Mononuclear cell (primary cell): ENCODE measurements around the gene RNF187. TPM values are rescaled to one million over a fixed set of nuclear protein-coding genes. Genes with fewer than 3 reads are reported as not detected.
"Not testable (repeated sequence)": the region's sequence is repeated elsewhere in the genome, so short reads cannot be mapped to it uniquely, and the experiment has no call there.

Experiments used
- H3K27me3 ChIP-seq: 2 replicates; pipeline ENCODE4 v1.6.0; 2011; ENCODE audit warnings: low read length, control low read depth; ENCODE audit not compliant: insufficient read depth
- H3K4me1 ChIP-seq: 2 replicates; pipeline ENCODE4 v1.5.1; 2011; ENCODE audit warnings: mild to moderate bottlenecking, low read length, control low read depth; ENCODE audit not compliant: insufficient read depth
- H3K4me3 ChIP-seq: 2 replicates; pipeline ENCODE4 v1.5.1; 2011; ENCODE audit warnings: mild to moderate bottlenecking, low read length, moderate library complexity
- H3K9me3 ChIP-seq: 2 replicates; pipeline ENCODE4 v1.5.1; 2011; ENCODE audit warnings: low read depth, mild to moderate bottlenecking, control low read depth, low read length
- total RNA-seq: library from RNA; depleted of rRNA; stranded (reverse); fragments of >200 nt; gene quantifications from one replicate; pipeline ENCODE4 v1.2.3, GENCODE V29; 2012

RNF187 gene
- total RNA-seq, 1 donor = 13.7 TPM

- no peak overlapping the region for H3K4me3 ChIP-seq
- peaks cover 22% of the 10 kb centered on the region for H3K27me3 ChIP-seq
- H3K4me1 ChIP-seq = peaks cover 38% of the 10 kb centered on the region
- no peaks in the 10 kb centered on the region for H3K9me3 ChIP-seq
These were observed 31.5 kb upstream of the RNF187 start for GRCh38 chr1:228455715-228456114.

DNA sequence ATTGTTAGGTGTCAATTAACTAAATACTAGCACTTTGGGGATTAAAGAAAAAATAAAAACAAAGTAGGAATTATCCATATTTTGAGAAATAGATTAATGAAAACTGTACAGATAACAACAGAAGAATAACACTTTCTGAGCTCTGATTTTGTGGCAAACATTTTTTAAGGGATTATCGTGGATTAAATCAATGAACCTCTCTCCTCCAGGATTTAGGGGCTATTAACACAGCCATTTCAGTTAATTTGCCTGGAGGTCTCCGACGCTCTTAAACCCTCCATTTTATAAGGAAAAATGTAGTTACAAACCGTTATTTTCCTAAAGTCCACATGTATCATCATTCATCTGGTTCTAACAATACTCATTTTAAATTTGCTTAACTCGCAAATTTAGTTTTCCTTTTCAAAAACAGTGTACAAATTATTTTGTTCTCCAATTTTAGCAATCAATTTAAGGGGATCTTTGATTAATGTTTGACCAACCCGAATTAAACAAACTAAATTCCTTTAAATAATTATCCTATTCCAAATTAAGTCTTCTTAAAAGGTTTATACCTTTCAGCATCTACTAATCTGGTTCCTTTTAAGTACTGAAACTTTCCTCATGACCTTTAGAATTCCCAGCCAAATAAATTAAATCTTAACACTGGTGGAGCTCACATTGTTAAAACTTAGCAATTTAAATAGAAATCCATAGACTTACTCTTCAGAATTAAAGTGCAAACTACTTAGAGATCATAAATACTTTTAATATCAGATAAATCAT is 30.7 kb upstream of the RNF187 start:
- Histone ChIP-seq H3K27me3 (peaks cover 29% of the 10 kb centered on the region), H3K4me1 (peaks cover 38% of the 10 kb centered on the region), H3K4me3 (peak overlapping the region; percentile 47), H3K9me3 (no peaks in the 10 kb centered on the region)

- H3K4me3 ChIP-seq = peak overlapping the region; percentile 47
- H3K4me1 ChIP-seq = peaks cover 38% of the 10 kb centered on the region
- no peaks in the 10 kb centered on the region for H3K9me3 ChIP-seq
- peaks cover 35% of the 10 kb centered on the region for H3K27me3 ChIP-seq
These were observed 30.2 kb upstream of the RNF187 start for GRCh38 chr1:228457017-228457395.

DNA sequence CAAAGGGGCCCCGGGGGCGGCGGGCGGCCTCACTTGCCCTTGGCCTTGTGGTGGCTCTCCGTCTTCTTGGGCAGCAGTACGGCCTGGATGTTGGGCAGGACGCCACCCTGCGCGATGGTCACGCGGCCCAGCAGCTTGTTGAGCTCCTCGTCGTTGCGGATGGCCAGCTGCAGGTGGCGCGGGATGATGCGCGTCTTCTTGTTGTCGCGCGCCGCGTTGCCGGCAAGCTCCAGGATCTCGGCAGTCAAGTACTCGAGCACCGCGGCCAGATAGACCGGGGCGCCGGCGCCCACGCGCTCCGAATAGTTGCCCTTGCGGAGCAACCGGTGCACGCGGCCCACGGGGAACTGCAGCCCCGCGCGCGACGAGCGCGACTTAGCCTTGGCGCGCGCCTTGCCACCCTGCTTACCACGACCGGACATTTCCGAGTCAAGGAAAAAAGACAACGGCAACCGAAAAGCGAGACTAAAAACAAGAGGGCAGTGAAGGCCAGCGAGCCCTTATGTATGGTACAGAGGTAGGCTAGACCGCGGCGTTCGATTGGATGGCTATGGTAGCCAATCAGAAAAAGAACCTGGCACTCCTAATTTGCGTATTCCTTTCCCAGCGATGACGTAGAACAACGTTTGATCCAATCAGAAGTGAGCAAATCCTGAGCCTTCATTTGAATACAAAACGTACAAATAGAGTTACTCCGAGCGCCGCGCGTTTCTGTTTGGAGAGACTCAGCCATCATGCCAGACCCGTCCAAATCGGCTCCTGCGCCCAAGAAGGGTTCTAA is 29.6 kb upstream of the RNF187 start:
- peaks cover 38% of the 10 kb centered on the region for H3K4me1 ChIP-seq
- H3K9me3 ChIP-seq = no peaks in the 10 kb centered on the region
- peak overlapping the region; percentile 47 for H3K4me3 ChIP-seq
- peaks cover 39% of the 10 kb centered on the region for H3K27me3 ChIP-seq

- H3K4me1 ChIP-seq = peaks cover 51% of the 10 kb centered on the region
- no peaks in the 10 kb centered on the region for H3K9me3 ChIP-seq
- H3K4me3 ChIP-seq = peak overlapping the region; percentile 47
- H3K27me3 ChIP-seq = peaks cover 54% of the 10 kb centered on the region
These were observed 27.8 kb upstream of the RNF187 start for GRCh38 chr1:228459091-228459993.

GRCh38 chr1:228460821-228461220 is 26.4 kb upstream of the RNF187 start:
- peaks cover 61% of the 10 kb centered on the region for H3K27me3 ChIP-seq
- peaks cover 61% of the 10 kb centered on the region for H3K4me1 ChIP-seq
- H3K9me3 ChIP-seq = no peaks in the 10 kb centered on the region
- H3K4me3 ChIP-seq = no peak overlapping the region

GRCh38 chr1:228462560-228462959 is 24.6 kb upstream of the RNF187 start:
- peaks cover 71% of the 10 kb centered on the region for H3K27me3 ChIP-seq
- no peak overlapping the region for H3K4me3 ChIP-seq
- H3K4me1 ChIP-seq = peaks cover 62% of the 10 kb centered on the region
- H3K9me3 ChIP-seq = no peaks in the 10 kb centered on the region

DNA sequence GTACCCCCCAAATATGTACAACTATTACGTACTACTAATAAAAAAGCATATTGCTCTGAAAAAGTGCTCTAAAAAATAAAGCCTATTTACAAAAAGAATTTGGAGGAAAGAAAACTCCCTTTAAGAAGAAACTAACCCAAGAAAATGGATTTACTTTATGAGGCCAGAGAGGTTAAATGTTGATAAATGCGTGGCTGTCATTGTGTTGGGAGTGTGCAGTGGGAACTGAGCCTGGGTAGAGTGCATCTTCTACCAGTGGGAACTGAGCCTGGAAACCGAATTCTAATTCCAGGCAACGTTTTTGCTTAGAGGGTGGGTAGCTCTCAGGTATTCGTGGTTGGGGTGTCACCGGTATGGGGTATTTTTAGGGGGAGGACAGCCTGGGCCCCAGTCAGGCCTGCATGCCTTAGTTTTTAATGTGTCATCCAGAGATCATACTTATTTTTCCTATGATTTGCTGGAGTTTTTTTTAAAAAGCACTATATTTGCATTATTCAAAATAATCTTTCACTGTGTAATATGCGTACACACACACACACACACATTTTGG is 24.1 kb upstream of the RNF187 start:
- Histone ChIP-seq H3K9me3 (no peaks in the 10 kb centered on the region), H3K4me1 (peaks cover 57% of the 10 kb centered on the region), H3K4me3 (no peak overlapping the region), H3K27me3 (peaks cover 72% of the 10 kb centered on the region)

DNA sequence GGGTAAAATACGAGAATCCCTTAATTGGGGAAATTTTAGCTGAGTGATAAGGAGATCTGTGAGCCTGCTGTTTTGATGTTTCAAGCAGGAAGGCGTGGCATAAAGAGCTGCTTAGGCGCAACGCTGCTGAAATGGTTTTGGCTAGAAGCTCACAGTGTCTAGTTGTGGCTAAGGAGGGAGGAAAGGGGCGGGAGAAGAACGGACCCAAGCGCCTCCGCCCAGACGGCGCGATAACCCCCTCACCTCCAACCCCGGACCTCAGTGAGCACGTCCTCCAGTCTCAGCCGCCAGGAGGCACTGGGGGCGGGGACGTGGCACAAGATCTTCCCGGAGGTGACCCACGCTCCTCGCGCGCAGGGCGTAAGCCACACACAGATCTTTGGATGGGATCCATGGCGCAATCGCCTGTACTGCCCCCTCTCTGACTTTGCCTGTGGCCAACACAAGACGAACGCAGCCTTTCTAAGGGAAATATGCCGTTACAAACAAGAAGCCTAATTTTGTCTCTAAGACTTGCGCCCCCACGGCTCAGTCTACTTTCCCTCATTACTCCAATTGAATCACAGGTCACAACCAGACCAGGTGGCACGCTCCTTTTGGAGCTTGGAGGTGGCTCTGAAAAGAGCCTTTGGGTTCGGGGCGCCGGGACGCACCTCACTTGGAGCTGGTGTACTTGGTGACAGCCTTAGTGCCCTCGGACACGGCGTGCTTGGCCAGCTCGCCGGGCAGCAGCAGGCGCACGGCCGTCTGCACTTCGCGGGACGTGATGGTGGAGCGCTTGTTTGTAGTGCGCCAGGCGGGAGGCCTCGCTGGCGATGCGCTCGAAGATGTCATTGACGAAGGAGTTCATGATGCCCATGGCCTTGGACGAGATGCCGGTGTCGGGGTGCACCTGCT is 23.4 kb upstream of the RNF187 start:
- H3K4me1 ChIP-seq = peaks cover 50% of the 10 kb centered on the region
- H3K4me3 ChIP-seq = peak overlapping the region; percentile 35
- peaks cover 75% of the 10 kb centered on the region for H3K27me3 ChIP-seq
- no peaks in the 10 kb centered on the region for H3K9me3 ChIP-seq

GRCh38 chr1:228464487-228464983 is 22.6 kb upstream of the RNF187 start:
- Histone ChIP-seq H3K4me1 (peaks cover 43% of the 10 kb centered on the region), H3K27me3 (peaks cover 80% of the 10 kb centered on the region), H3K9me3 (no peaks in the 10 kb centered on the region), H3K4me3 (peak overlapping the region; percentile 35)

DNA sequence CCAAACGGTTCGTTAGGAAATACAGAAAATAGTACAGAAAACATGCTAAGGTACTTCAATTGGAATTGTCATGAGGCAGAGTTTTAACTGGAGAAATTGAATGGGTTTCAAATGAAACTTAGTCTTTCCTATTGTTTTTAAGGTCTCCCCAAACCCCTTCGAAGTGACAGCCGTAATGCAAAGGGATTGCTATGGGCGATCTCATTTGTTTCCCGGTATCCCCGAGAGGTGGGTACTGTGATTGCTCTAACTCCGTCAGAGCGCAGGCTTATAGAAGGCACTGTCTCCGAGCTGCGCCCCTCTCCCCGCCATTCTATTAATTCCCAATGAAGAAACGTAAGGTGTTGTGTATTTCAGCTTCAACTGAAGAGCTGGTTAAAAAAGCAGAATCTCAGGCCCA is 22.0 kb upstream of the RNF187 start:
- Histone ChIP-seq H3K9me3 (no peaks in the 10 kb centered on the region), H3K27me3 (peaks cover 84% of the 10 kb centered on the region), H3K4me3 (peak overlapping the region; percentile 35), H3K4me1 (peaks cover 37% of the 10 kb centered on the region)

- H3K4me3 ChIP-seq = no peak overlapping the region
- H3K9me3 ChIP-seq = no peaks in the 10 kb centered on the region
These were observed 21.5 kb upstream of the RNF187 start for GRCh38 chr1:228465571-228466146.

DNA sequence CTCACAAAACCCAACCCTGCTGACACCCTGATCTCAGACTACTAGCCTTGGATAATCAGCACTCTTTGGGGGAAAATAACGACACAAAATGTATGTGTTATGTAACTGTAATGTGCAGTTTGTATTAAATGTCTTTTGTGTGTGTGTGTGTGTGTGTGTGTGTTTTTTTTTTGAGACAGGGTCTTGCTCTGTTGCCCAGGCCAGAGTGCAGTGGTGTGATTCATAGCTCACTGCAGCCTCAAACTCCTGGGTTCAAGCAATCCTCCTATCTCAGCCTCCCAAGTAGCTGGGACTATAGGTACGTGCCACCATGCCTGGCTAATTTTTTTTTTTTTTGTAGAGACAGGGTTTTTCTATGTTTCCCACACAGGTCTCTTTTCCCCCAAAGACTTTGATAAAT is 19.0 kb upstream of the RNF187 start:
- H3K4me1 ChIP-seq = peaks cover 50% of the 10 kb centered on the region
- not testable (repeated sequence) for H3K9me3 ChIP-seq, H3K4me3 ChIP-seq
- peaks cover 59% of the 10 kb centered on the region for H3K27me3 ChIP-seq

More at GRCh38 chr1:228465571-228466146, 21.5 kb upstream of the RNF187 start:
- H3K4me1 ChIP-seq = peaks cover 37% of the 10 kb centered on the region
- peaks cover 82% of the 10 kb centered on the region for H3K27me3 ChIP-seq
